NCI-H2081 treated with DMSO at 0.1 percent for 48 hours (cell line): ENCODE results near the gene EP400.
"Not testable (repeated sequence)": the region's sequence is repeated elsewhere in the genome, so short reads cannot be mapped to it uniquely, and the experiment has no call there.

ENCODE experiments used
- DNase-seq: peaks from one replicate; lab custom pipeline; 2025; lab: John Stamatoyannopoulos, UW

The EP400 gene

GRCh38 chr12:132089407-132089910 lies 139.7 kb downstream of the EP400 start:
- no peak for DNase-seq

GRCh38 chr12:132094269-132094891 lies 144.6 kb downstream of the EP400 start:
- no peak for DNase-seq

GRCh38 chr12:132095520-132096409 lies 146.0 kb downstream of the EP400 start:
- DNase-seq, result no peak

GRCh38 chr12:132099739-132100138 lies 150.0 kb downstream of the EP400 start:
- DNase-seq, result no peak

- DNase-seq, result no peak
Measured at GRCh38 chr12:132100306-132101065, 150.7 kb downstream of the EP400 start.

GRCh38 chr12:132102297-132102696 lies 152.6 kb downstream of the EP400 start:
- DNase-seq, result no peak

- DNase-seq, result not testable (repeated sequence)
Measured at GRCh38 chr12:132103072-132103471, 153.3 kb downstream of the EP400 start.

- DNase-seq, result no peak
Measured at GRCh38 chr12:132103542-132104308, 154.0 kb downstream of the EP400 start.

GRCh38 chr12:132105467-132105866 lies 155.7 kb downstream of the EP400 start:
- DNase-seq, result no peak

GRCh38 chr12:132106921-132107320 lies 157.2 kb downstream of the EP400 start:
- DNase-seq, result no peak

- no peak for DNase-seq
Measured at GRCh38 chr12:132108211-132108832, 158.6 kb downstream of the EP400 start.

- no peak for DNase-seq
Measured at GRCh38 chr12:132109741-132110140, 160.0 kb downstream of the EP400 start.

GRCh38 chr12:132110677-132111076 lies 160.9 kb downstream of the EP400 start:
- DNase-seq, result no peak

- no peak for DNase-seq
Measured at GRCh38 chr12:132111654-132112304, 162.0 kb downstream of the EP400 start.

- no peak for DNase-seq
Measured at GRCh38 chr12:132114667-132115066, 164.9 kb downstream of the EP400 start.

- DNase-seq, result no peak
Measured at GRCh38 chr12:132115500-132115899, 165.8 kb downstream of the EP400 start.

- DNase-seq, result no peak
Measured at GRCh38 chr12:132116709-132117557, 167.2 kb downstream of the EP400 start.

GRCh38 chr12:132117558-132117875 lies 167.8 kb downstream of the EP400 start:
- DNase-seq, result no peak

GRCh38 chr12:132118876-132119275 lies 169.1 kb downstream of the EP400 start:
- no peak for DNase-seq

GRCh38 chr12:132121283-132121682 lies 171.5 kb downstream of the EP400 start:
- DNase-seq, result no peak
